Muscle layer of duodenum (tissue), 2 donors: ENCODE results near the gene ADGRG2.
"Not testable (repeated sequence)": the region's sequence is repeated elsewhere in the genome, so short reads cannot be mapped to it uniquely, and the experiment has no call there.

Experiments
- H3K27ac ChIP-seq: one replicate; pipeline ENCODE4 v1.7.0; 2013; ENCODE audit warnings: mild to moderate bottlenecking, low read length
- H3K27me3 ChIP-seq: one replicate; pipeline ENCODE4 v1.7.0; 2013; ENCODE audit warnings: low read depth, mild to moderate bottlenecking, control low read depth, low read length
- H3K36me3 ChIP-seq, 2 donors: one replicate each; pipeline ENCODE4 v1.7.0; 2013; ENCODE audit warnings: low read length in 2 of 2, control low read depth in 1 of 2, mild to moderate bottlenecking in 1 of 2; ENCODE audit not compliant: insufficient read depth in 2 of 2, control insufficient read depth in 1 of 2
- H3K4me1 ChIP-seq, 2 donors: one replicate each; pipeline ENCODE4 v1.7.0; 2013; ENCODE audit warnings: low read length in 2 of 2, mild to moderate bottlenecking in 2 of 2, control low read depth in 1 of 2, moderate library complexity in 1 of 2; ENCODE audit not compliant: insufficient read depth in 2 of 2, control insufficient read depth in 1 of 2
- H3K4me3 ChIP-seq, 2 donors: one replicate each; pipeline ENCODE4 v1.7.0; 2013; ENCODE audit warnings: low read length in 2 of 2, low read depth in 1 of 2, mild to moderate bottlenecking in 1 of 2
- H3K9me3 ChIP-seq, 2 donors: one replicate each; pipeline ENCODE4 v1.7.0; 2013; ENCODE audit warnings: low read length in 2 of 2, control low read depth in 1 of 2, mild to moderate bottlenecking in 1 of 2; ENCODE audit not compliant: control insufficient read depth in 1 of 2
- donor health status: healthy.

Gene ADGRG2

GRCh38 chrX:18980262-18980661 is 142.0 kb downstream of the ADGRG2 start:
- H3K4me1 ChIP-seq, H3K36me3 ChIP-seq: not testable (repeated sequence)

GRCh38 chrX:18974993-18975392 is 147.3 kb downstream of the ADGRG2 start:
- Histone ChIP-seq H3K4me1 (no peaks in the 10 kb centered on the region), H3K36me3 (no peaks in the 10 kb centered on the region), H3K4me3 (no peak overlapping the region), H3K27ac (no peak overlapping the region), H3K27me3 (no peaks in the 10 kb centered on the region), H3K9me3 (no peaks in the 10 kb centered on the region)

More at GRCh38 chrX:18980262-18980661, 142.0 kb downstream of the ADGRG2 start:
- H3K27me3 ChIP-seq, H3K4me3 ChIP-seq, H3K27ac ChIP-seq, H3K9me3 ChIP-seq: not testable (repeated sequence)

- H3K36me3 ChIP-seq, result no peaks in the 10 kb centered on the region
- no peak overlapping the region for H3K27ac ChIP-seq
- H3K4me3 ChIP-seq, result no peak overlapping the region
- H3K9me3 ChIP-seq, result no peaks in the 10 kb centered on the region
- H3K4me1 ChIP-seq, result no peaks in the 10 kb centered on the region
- no peaks in the 10 kb centered on the region for H3K27me3 ChIP-seq
These were observed 148.6 kb downstream of the ADGRG2 start for GRCh38 chrX:18973527-18974192.

- no peaks in the 10 kb centered on the region for H3K27me3 ChIP-seq
- no peaks in the 10 kb centered on the region for H3K4me1 ChIP-seq
- no peaks in the 10 kb centered on the region for H3K9me3 ChIP-seq
- no peaks in the 10 kb centered on the region for H3K36me3 ChIP-seq
- no peak overlapping the region for H3K4me3 ChIP-seq
- H3K27ac ChIP-seq, result no peak overlapping the region
These were observed 150.8 kb downstream of the ADGRG2 start for GRCh38 chrX:18971506-18971905.

GRCh38 chrX:18970465-18970864 is 151.8 kb downstream of the ADGRG2 start:
- Histone ChIP-seq H3K27me3 (no peaks in the 10 kb centered on the region), H3K36me3 (no peaks in the 10 kb centered on the region), H3K4me3 (no peak overlapping the region), H3K27ac (no peak overlapping the region), H3K4me1 (no peaks in the 10 kb centered on the region), H3K9me3 (no peaks in the 10 kb centered on the region)

- H3K27ac ChIP-seq, result no peak overlapping the region
- H3K27me3 ChIP-seq, result no peaks in the 10 kb centered on the region
- H3K36me3 ChIP-seq, result no peaks in the 10 kb centered on the region
- no peaks in the 10 kb centered on the region for H3K4me1 ChIP-seq
- H3K9me3 ChIP-seq, result no peaks in the 10 kb centered on the region
- H3K4me3 ChIP-seq, result no peak overlapping the region
These were observed 155.6 kb downstream of the ADGRG2 start for GRCh38 chrX:18966624-18967023.

- Histone ChIP-seq H3K4me1 (no peaks in the 10 kb centered on the region), H3K27me3 (no peaks in the 10 kb centered on the region), H3K4me3 (no peak overlapping the region), H3K9me3 (no peaks in the 10 kb centered on the region), H3K27ac (no peak overlapping the region), H3K36me3 (no peaks in the 10 kb centered on the region)
These were observed 157.4 kb downstream of the ADGRG2 start for GRCh38 chrX:18964901-18965300.

GRCh38 chrX:18964026-18964425 is 158.2 kb downstream of the ADGRG2 start:
- Histone ChIP-seq H3K9me3 (no peaks in the 10 kb centered on the region), H3K4me3 (no peak overlapping the region), H3K4me1 (no peaks in the 10 kb centered on the region), H3K27ac (no peak overlapping the region), H3K27me3 (no peaks in the 10 kb centered on the region), H3K36me3 (no peaks in the 10 kb centered on the region)

- Histone ChIP-seq H3K27me3 (no peaks in the 10 kb centered on the region), H3K4me1 (no peaks in the 10 kb centered on the region), H3K36me3 (no peaks in the 10 kb centered on the region), H3K4me3 (no peak overlapping the region), H3K9me3 (no peaks in the 10 kb centered on the region), H3K27ac (no peak overlapping the region)
These were observed 159.9 kb downstream of the ADGRG2 start for GRCh38 chrX:18962329-18962728.

GRCh38 chrX:18961686-18962085 is 160.6 kb downstream of the ADGRG2 start:
- Histone ChIP-seq H3K27me3 (no peaks in the 10 kb centered on the region), H3K4me1 (no peaks in the 10 kb centered on the region), H3K4me3 (no peak overlapping the region), H3K27ac (no peak overlapping the region), H3K9me3 (no peaks in the 10 kb centered on the region), H3K36me3 (no peaks in the 10 kb centered on the region)

- H3K9me3 ChIP-seq, result no peaks in the 10 kb centered on the region
- H3K4me3 ChIP-seq, result no peak overlapping the region
- H3K36me3 ChIP-seq, result no peaks in the 10 kb centered on the region
- no peak overlapping the region for H3K27ac ChIP-seq
- no peaks in the 10 kb centered on the region for H3K4me1 ChIP-seq
- H3K27me3 ChIP-seq, result no peaks in the 10 kb centered on the region
These were observed 165.8 kb downstream of the ADGRG2 start for GRCh38 chrX:18956303-18957032.

- Histone ChIP-seq H3K4me3 (no peak overlapping the region), H3K4me1 (no peaks in the 10 kb centered on the region), H3K27me3 (no peaks in the 10 kb centered on the region), H3K27ac (no peak overlapping the region), H3K9me3 (no peaks in the 10 kb centered on the region), H3K36me3 (no peaks in the 10 kb centered on the region)
These were observed 166.6 kb downstream of the ADGRG2 start for GRCh38 chrX:18955676-18956075.
